NCI-H1048 (cell line): Measurements from ENCODE around the gene RASGRP1.

Source experiments
- DNase-seq: peaks from one replicate; lab custom pipeline; 2025; lab: John Stamatoyannopoulos, UW

RASGRP1 gene

GRCh38 chr15:38565287-38565670 is 665 bp upstream of the RASGRP1 start:
- DNase-seq = no peak

- no peak for DNase-seq
These were observed 693 bp downstream of the RASGRP1 start for GRCh38 chr15:38563723-38564519.

GRCh38 chr15:38562278-38562677 is 2.3 kb downstream of the RASGRP1 start:
- DNase-seq = no peak

DNA sequence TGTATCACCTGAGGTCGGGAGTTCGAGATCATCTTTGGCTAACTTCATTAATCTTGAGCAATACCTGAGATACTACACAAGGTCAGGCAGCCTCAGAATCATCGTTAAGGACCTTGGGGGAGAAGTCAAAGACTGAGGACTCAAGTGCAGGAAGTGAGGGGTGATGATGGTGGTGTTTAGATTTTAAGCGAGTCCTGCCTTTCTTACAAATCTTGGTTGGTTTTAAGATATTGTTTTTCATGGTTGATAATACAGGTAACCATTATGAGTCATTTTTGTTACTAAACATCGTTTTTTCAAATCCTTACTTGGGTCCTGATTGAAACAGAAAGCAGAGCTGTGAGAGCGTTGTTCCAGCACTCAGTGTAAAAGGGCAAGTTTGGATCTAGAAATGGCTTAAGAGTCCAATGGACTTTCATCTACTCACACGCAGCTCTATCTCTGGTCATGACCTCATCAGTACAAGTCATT is 4.1 kb downstream of the RASGRP1 start:
- DNase-seq = no peak

DNA sequence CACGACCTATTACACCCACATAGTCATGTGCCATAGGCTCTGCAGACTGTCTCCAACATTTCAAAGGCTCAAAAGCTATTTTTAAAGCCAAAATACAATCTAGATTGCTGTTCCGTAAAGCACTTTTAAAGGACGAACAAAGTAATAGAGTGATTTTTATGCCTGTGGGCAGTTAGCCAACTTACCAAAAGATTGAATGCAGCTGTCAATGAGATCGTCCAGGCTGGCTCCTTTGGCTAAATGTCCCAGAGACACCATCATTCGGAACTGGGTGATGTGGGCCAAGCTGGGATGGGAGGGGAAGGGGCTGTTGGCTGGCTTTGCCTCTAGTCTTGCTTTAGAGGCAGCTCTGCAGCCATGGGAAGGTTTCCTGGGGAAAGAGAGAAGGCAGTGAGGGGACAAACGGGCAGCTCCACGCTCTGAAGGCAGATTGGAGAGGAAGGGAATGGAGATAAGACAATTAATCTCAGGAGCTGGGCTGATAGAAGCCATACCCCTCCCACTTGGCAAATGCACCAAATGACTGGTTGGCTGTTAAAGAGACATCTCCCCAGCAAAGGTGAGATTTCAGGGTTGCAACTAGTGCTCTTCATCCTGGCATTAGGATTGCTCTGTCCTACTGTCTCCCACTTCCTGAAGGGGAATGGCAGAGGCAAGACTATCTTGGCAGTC is 4.8 kb downstream of the RASGRP1 start:
- DNase-seq = no peak

DNA sequence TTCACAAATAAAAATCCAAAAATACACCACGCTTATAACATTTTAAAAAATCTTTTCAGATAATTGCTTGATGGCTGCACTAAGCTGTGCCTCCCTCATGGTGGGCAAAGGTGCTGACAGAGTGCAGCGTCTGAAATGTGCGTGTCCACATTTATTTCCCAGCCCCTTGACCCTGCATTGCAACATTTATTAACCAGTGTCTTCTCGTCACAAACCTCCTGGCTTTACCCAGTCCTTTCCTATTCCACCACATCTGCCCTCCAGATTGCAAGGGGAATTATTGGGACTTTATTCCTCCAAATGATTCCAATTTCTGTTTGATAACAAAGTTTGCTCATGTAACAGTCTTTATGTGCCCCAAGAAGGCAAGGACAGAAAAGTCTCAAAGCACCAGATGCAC is 5.5 kb downstream of the RASGRP1 start:
- no peak for DNase-seq

DNA sequence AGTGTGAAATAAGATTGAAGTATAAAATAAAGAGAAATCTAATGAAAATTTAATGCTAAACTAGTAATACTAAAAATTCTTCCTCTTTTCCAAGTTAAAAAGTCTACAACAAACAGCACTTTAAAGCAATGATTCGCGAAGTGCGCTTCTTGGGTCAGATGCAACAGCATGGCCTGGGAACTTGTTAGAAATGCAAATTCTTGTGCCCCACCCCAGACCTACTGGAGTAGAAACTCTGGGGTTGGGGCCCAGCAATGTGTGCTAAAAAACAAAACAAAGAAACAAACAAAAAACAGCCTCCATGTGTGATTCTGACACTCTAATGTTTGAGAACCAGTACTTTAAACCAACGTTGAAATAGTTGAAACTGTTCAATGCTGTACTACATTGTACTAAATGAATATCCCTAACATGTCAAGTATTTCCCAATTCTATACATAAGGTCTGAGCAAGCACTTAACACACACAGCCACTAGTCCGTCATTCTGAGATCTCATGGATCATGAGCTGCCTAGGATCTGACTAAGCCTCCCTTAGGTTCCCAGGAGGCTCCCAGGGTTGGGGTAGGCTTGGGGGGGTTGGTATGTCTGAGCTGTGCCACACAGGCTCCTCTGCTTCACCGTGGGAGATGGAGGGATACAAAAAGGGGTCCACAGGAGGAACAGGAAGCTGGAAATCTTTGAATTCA is 6.1 kb downstream of the RASGRP1 start:
- no peak for DNase-seq

- no peak for DNase-seq
These were observed 6.7 kb downstream of the RASGRP1 start for GRCh38 chr15:38557921-38558320.

DNA sequence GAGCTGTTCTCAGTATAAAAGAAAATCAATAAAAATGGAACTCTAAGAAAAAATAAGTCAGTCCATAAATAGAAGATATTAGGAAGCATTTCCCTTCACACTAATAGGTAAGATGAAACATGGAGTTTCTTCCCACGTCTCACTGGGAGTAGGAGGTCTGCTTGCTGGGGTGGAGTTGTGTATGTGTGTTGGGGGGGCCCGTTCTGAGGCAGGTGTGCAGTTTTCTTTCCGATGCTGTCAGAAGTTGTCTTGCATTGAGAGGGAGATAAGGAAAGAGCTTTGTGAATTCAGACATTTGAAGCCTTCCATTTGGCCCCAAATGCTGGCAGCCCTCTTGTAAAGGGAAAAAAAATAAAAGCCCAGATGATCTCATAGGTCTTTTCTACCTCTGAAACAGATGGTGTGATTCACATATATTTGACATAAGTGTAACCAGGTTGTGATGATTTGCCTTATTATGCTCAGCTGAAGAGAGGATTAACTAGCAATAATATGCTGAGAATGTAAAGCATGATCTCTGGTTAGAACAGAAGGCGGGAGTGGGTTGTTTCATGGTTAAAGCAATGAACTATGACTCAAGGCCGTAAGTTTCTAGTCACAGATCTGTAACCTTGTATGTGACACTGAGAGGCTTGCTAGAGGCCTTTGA is 8.8 kb downstream of the RASGRP1 start:
- DNase-seq = no peak

- no peak for DNase-seq
These were observed 10.3 kb downstream of the RASGRP1 start for GRCh38 chr15:38554354-38554753.

GRCh38 chr15:38553071-38553470 is 11.5 kb downstream of the RASGRP1 start:
- no peak for DNase-seq

DNA sequence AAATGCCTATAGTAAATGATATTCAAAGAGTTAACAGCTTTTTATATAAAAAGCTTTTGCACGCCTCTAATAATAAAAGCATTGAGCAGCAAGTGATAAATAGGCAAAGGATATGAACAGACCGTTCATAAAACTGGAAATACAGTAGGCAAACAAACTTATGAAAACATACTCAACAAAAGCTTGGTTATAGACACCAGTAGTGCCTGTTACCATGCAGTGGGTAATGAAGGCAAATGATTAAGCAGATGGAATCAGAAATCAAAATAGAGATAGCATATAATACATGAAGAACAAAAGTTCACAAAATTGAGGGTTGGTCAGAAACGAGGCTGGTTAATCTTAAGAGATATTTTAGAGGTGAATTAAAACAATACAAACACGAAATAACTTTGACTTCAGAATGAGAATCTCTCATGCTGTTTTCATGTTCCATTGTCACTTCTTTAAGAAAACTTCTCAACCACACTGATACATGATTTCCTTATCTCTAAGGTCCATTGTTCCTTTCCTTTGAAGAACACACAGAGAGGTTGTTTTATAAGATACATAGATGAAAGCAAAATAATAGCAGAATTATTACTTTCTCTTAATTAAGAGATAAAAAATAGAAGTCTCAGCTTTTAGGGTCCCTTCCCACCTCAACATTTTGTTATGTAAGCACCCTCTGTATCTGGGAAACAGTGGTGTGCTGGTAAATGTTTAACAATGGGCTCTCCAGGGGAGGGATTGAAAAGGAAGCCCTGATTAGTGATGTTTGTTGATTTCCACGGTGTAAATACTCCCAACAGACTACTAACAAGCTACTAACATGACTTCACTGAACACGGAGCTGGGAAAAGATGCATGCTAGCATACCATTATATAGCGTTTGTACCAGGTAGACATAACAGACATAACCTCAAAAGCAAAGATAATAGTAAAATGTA is 12.6 kb downstream of the RASGRP1 start:
- no peak for DNase-seq

- DNase-seq = no peak
These were observed 15.4 kb downstream of the RASGRP1 start for GRCh38 chr15:38549222-38549621.

DNA sequence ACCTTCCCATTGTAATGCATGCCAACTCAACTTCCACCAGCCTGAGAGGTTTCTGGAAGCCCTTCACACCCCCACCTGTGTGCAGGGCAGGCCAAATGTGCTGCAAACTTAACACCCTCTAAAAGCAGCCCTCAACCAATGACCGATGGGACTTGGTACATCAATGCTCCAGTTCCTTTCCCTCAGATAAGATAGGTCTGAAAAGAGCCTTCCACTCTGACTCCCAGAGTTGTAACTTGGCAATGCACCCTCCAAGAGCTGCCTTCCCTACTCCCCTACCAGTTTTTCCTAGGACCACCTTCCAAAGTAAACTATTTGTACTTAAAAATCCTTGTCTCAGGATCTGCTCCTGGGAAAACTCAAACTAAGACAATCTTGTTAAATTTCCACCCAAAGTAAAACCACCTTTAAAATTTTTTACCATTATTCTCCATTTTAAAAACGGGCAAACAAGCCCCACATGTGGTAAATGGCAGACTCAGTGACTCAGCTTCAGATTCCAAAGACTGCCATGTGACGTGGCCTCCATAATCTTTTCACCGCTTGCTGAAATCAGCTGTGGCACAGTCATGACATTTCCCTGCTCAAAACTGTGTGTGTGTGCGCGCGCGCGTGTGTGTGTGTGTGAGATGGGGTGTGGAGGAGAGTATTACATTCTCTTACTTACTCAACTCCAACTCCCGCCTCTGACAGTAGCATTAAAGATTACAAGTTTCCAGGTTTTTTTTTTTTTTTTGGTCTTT is 17.2 kb downstream of the RASGRP1 start:
- no peak for DNase-seq

GRCh38 chr15:38545179-38545578 is 19.4 kb downstream of the RASGRP1 start:
- no peak for DNase-seq

DNA sequence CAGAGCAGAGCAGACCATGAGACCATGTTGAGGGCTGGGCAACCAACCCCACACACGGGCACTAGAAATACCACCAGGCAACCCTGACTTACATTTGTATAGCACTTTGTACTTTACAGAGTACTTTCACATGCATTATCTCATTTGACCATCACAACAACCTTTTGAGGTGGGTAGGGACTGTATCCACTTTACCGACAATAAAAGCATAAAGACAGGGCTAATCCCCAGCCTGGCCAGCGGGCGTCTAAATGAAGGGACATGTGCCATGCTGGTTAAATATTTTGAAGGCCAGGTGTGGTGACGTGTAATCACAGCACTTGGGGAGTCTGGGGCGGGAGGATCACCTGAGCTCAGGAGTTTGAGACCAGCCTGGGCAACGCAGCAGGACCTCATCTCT is 23.6 kb downstream of the RASGRP1 start:
- DNase-seq = no peak

- no peak for DNase-seq
These were observed 24.1 kb downstream of the RASGRP1 start for GRCh38 chr15:38540510-38540909.

DNA sequence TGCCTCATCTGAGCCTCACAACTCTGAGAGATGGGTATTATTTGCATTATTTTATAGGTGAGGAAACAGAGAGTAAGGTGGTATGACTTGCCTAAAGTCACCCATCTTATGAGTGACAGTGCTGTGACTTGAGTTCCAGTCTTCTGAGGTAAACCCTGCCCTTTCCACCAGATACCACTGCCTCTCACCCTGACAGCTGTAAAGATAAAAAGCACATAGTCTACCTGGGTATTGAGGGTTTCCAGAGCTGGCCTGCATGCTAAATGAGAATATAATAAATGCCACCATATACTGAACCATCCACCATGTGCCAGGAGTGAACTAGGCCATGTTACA is 25.6 kb downstream of the RASGRP1 start:
- no peak for DNase-seq

DNA sequence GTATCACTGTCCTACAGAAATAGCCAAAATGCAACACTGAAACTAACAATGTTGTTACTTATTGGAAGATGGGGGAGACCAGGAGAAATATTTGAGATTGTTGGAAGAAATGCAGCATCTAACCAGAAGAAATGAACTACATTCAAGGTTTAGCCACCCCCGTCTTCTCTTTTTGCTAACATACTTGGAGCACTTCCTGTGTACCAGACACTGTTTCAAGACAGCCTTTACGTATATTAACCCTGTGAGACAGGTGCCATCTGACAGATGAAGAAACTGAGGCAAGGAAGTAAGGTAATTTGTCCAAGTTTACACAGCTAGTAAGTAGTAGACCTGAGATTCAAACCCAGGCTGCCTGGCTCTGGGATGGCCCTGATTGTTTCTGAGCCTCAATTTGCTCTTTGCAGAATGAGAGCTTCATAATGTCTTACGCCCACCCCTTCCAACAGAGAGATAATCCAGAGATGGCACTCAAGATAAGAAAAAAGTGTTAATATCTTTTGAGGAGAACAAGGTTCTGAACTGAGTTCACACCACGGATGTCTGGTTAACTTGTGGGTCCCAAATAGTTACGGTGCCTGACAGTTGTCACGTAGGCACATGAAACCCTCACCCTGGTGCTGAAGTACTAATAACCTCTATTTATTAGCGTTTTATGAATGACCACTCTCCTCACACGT is 26.1 kb downstream of the RASGRP1 start:
- no peak for DNase-seq

DNA sequence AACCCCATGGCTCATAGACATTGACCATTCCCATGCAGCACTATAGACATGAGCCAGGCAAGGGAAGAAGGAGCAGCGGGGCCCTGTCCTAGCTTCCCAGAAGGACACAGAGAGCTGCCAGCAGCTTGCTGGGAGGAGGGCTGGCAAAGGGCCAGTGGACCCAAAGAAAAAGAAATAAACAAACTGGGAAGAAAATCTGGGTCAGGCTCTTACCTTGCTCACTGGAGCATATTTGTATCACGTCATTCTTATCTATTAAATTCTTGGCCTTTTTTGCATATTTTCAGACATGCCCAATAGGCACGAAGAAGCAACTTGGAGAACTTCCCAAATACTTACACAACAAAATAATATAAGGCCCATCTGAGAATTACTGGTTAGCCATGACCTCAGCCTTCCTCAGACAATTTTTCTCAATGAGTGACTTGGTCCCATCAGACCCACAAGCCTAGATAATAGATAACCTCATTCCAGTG is 28.4 kb downstream of the RASGRP1 start:
- no peak for DNase-seq
